ENCODE results near the gene LACTBL1.
A peak's percentile ranks its signal among the peaks of the same experiment; 100 is the strongest.
"Not testable (repeated sequence)": the region's sequence is repeated elsewhere in the genome, so short reads cannot be mapped to it uniquely, and the experiment has no call there.

The LACTBL1 gene

DNA sequence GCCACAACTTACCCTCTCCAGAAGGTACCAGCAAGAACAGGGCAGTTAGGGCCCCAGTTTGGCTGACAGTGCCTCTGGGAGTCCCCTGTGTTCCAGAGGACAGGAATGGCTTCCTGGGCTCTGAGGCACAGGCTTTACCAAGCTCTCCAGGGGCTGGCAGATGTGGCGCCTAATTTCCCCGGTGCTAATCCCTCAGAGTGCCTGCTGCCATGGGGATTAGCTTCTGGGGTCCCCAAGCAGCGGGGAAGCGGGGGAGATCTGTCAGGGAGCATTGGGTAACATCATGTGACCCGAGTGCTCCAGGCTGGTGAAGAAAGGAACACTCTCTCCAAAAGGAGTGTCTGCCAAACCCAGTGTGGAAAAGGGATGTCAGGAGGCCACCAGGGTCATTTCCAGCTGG, at the start of gene LACTBL1:
LACTBL1 (minus strand) TSS at position 107 of the 400 bp plus-strand sequence. CDS start 550 bp downstream, outside the sequence.
- no peak for DNase-seq (ENCODE audit: low spot score)

DNA sequence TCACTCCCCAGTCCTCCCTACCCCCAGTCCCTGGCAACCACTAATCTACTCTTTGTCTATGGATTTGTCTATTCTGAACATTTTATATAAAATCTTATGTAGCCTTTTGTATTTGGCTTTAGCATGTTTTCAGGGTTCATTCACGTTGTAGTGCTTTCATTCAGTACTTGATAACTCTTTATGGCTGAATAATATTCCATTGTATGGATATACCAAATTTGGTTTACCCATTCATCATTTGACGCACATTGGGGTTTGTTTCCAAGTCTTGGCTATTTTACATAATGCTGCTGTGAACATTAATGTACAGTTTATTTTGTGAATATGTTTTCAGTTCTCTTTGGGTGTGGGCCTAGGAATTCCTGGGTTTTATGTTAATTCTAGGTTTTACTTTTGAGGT, 49.2 kb upstream of the LACTBL1 start:
- DNase-seq (ENCODE audit: low spot score): no peak

DNA sequence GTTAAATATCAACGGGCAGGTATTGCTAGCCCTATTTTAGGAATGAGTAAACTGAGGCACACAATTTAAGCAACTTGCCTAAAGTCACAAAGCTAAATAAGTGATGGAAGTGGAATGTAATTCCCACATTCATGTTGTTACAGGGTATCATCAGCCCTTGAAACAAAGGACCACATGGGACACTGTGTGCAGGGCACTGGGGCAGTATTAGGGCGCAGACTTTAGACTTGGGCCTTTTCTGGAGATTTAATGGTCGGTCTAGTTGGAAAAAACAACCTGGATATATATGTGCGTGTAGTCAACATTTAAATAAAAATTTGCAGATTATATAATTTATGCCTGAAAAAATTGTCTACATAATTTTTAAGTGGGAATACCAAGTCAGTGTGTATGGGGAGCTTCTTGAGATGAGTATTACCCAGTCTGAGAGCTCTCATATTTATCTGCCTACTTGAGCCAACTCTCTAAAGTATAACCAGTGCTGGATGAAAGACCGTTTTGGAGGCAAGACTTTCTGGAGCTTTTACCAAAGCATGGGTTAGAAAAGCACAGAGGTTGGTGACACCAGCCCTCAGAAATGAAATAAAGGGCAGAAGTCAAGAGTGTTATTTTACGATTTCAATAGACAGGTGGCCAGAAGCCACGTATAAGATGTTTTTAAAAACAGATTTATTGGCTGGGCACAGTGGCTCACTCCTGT, 48.2 kb upstream of the LACTBL1 start:
- DNase-seq (ENCODE audit: low spot score): peak; percentile 23

DNA sequence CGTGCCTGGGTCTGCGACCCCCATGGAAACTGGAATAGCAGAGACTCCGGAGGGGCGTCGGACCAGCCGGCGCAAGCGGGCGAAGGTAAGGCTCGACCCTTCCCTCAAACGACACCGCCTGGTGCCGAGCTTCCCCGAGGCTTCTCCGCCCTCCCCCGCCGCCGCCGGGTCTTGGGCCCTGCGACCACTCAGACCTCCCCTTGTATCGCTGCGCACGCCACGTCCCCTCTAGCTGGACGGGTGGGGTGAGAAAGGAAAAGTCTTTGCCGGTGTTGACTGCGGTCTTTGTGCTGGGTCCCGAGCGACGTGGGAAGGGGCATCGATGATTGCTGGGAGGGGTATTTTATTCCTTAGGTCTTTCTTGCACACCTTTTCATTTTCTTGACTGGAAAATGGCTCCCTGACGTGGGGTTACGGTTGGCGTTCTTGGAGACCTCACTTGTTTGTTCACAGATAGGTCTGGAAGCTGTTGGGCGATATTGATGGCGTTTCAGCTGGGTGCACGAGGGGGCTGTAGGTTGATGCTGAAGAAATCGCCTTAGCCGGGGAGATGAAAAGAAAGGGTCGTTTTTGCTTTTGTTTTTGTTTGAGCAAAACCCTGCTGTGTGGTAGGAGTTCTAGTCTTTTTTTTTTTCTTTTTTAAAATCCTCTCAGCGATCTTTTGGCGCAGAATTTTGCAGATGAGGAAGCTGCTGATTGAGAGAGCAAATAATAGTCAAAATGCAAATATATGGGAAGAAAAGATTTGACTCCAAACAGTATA, 47.4 kb upstream of the LACTBL1 start:
- peak; percentile 39 for DNase-seq (ENCODE audit: low spot score)

- peak; percentile 97 for DNase-seq (ENCODE audit: low spot score)
These were observed 46.6 kb upstream of the LACTBL1 start, which contains the start of gene KDM1A for GRCh38 chr1:23019094-23019862. KDM1A (plus strand) TSS chr1:23019468; CDS start chr1:23019597, 129 bp downstream.

- peak; percentile 51 for DNase-seq (ENCODE audit: low spot score)
These were observed 46.0 kb upstream of the LACTBL1 start for GRCh38 chr1:23018661-23019093.

DNA sequence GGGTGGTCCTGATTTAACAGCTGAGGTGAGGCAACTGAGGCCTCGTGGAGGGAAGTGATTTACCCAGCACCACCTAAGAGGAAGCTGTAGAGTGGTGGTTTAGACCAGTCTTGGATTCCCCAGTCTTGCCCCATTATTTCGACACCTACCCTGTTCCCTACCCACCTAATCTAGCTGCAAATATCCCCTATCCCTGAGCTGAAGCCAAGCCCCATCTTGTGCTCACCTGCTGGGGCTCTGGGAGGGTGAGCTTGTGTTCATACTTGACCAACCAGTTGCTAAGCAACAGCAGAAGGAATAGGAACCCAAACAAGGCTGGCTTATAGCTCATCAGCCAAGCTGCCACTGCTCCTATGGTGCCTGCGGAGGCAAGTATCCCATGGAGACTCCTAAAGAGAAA, 41.0 kb upstream of the LACTBL1 start:
- DNase-seq (ENCODE audit: low spot score): no peak

GRCh38 chr1:23010025-23010424, 37.4 kb upstream of the LACTBL1 start:
- DNase-seq (ENCODE audit: low spot score): not testable (repeated sequence)

DNA sequence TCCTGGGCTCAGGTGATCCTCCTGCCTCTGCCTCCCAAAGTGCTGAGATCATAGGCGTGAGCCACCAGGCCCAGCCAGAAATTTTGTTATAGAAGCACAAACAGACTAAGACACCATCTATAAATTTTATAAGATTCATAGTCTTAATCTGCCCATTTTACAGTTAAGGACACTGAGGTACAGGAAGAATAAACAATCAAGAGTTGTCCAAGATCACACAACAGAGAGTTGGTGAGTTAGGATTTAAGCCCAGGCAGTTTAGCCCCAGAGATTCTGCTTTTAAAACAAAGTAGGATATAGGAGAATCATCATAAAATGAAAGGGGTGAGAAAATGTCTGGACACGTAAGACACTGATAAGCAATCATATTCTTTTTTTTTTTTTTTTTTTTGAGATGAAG, 36.2 kb upstream of the LACTBL1 start:
- no peak for DNase-seq (ENCODE audit: low spot score)

GRCh38 chr1:23007106-23007505, 34.4 kb upstream of the LACTBL1 start:
- DNase-seq (ENCODE audit: low spot score): no peak

DNA sequence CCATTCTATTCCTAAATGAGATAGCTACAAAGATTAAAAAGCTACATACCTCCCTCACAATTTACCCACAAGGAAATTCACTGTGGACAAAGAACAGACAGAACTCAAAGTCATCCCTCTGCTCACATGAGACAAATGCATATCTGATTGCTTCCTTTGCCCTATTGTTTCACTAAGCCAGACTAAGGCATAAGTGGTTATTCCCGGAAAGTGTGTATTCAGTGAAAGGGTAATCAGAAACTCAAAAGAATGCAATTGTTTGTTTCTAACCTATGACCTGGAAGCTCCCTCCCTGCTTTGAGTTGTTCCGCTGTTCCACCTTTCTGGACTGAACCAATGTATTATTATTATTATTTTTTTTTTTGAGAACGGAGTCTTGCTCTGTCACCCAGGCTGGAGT, 32.1 kb upstream of the LACTBL1 start:
- not testable (repeated sequence) for DNase-seq (ENCODE audit: low spot score)

DNA sequence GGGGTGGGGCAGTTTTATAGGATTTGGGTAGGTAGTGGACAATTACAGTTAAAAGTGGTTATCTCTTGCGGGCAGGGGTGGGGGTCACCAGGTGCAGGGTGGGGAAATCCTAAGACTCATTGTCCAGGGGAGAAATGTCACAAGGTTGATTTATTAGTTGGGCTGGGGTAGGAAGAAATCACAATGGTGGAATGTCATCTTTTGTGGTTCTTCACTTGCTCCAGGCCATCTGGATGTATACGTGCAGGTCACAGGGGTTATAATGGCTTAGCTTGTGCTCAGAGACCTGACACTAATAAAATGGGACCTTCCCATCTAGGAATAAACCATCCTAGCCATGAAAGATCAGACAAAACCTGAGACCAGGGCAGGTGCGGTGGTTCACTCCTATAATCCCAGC, 31.4 kb upstream of the LACTBL1 start:
- no peak for DNase-seq (ENCODE audit: low spot score)

DNA sequence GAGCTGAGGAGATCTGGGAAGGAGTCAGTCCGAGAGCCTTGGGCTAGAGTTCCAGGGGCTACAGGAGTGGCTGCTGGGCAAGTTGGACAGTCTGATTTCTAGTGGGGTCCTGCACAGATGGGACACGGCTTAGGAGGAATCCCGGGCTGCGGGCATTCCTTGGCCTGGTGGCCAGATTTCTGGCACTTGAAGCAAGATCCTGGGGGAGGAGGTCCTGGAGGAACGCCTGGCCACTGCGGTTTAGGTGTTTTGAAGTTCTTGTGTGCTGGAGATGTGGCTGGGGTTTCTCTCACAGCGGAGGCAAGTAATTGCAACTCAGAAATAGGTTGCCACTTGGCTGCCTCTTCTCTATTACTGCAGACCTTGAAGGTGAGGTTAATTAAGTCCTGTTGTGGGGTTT, 29.6 kb upstream of the LACTBL1 start:
- not testable (repeated sequence) for DNase-seq (ENCODE audit: low spot score)

GRCh38 chr1:23000133-23000532, 27.5 kb upstream of the LACTBL1 start:
- not testable (repeated sequence) for DNase-seq (ENCODE audit: low spot score)

GRCh38 chr1:22997528-22997927, 24.9 kb upstream of the LACTBL1 start:
- DNase-seq (ENCODE audit: low spot score): not testable (repeated sequence)

GRCh38 chr1:22995774-22996173, 23.1 kb upstream of the LACTBL1 start:
- DNase-seq (ENCODE audit: low spot score): no peak

DNA sequence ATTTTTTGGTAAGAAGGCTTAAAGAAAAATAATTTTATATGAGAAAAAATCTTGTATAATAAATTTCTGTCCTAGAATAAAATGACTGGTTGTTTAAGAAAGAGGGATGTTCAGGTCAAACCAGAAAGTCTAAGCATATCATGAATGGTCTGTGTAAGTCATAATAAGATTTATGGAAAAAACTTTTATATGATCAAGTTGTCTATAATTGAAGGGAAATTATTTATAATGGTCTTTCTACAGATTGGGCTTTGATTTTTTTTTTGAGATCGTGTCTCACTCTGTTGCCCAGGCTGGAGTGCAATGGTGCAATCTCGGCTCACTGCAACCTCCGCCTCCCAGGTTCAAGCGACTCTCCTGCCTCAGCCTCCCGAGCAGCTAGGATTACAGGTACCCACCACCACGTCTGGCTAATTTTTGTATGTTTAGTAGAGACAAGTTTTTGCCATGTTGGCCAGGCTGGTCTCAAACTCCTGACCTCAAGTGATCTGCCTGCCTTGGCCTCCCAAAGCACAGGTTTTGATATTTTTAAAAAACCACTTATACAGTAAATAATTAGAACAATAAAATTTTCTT, 20.6 kb upstream of the LACTBL1 start:
- DNase-seq (ENCODE audit: low spot score): not testable (repeated sequence)

- DNase-seq (ENCODE audit: low spot score): not testable (repeated sequence)
These were observed 19.7 kb upstream of the LACTBL1 start for GRCh38 chr1:22992384-22992783.

DNA sequence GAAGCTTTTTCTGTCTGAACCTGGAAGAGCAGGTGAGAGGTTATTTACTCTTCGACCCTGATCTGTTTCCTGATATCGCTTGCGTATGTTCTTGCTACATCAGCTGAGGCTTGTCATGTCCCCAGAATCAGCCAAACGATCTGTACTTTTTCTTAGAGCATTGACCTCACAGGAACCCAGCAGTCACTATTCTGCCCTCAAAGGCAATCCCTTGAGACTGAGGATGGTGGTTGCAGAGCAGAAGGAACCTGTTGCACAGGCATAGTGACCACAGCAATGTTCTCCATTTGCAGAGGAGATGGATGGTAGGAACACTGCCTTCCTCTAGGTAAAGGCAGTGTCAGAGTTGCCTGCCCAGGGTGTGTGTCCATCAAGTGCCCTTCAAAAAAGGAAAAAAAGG, 11.3 kb upstream of the LACTBL1 start:
- DNase-seq (ENCODE audit: low spot score): no peak

- DNase-seq (ENCODE audit: low spot score): not testable (repeated sequence)
These were observed 7.8 kb upstream of the LACTBL1 start for GRCh38 chr1:22980471-22980790.

- DNase-seq (ENCODE audit: low spot score): no peak
These were observed 5.6 kb upstream of the LACTBL1 start for GRCh38 chr1:22978299-22978698.
